Peyer's patch (tissue), 4 donors: ENCODE measurements around the gene TESMIN. TPM values are rescaled to one million over a fixed set of nuclear protein-coding genes. Genes with fewer than 3 reads are reported as not detected.

Source experiments
- DNase-seq, 3 donors: peaks; one replicate each; pipeline ENCODE4 v3.0.0-alpha.2; 2017 to 2019
- H3K27ac ChIP-seq, 4 donors: fragments of 200-600 bp; sonication (generic); one replicate each; pipeline ENCODE4 v1.5.1; 2016 to 2019
- H3K27me3 ChIP-seq, 2 donors: fragments of 200-600 bp; sonication (generic); one replicate each; pipeline ENCODE4 v1.5.1; 2019
- H3K36me3 ChIP-seq, 3 donors: fragments of 200-600 bp; sonication (generic); one replicate each; pipeline ENCODE4 v1.5.1; 2016 to 2019
- H3K4me1 ChIP-seq, 4 donors: fragments of 200-600 bp; sonication (generic); one replicate each; pipeline ENCODE4 v1.5.1; 2016 to 2019
- H3K4me3 ChIP-seq, 4 donors: fragments of 200-600 bp; sonication (generic); 1 replicate in 3 of 4; 2 replicates in 1 of 4; pipeline ENCODE4 v1.5.1; 2016 to 2019; ENCODE audit warnings: mild to moderate bottlenecking in 1 of 4
- H3K9me3 ChIP-seq, 4 donors: fragments of 200-600 bp; sonication (generic); one replicate each; pipeline ENCODE4 v1.5.1; 2016 to 2019; ENCODE audit warnings: mild to moderate bottlenecking in 1 of 4
- CTCF ChIP-seq, 6 experiments: fragments of 450-650 bp in 4 of 6; fragments of 200-600 bp in 2 of 6; sonication (generic) in 1 of 6; IDR thresholded peaks; one replicate each; pipeline ENCODE4 v1.5.1; 2017 to 2019; ENCODE audit warnings: antibody characterized with exemption in 6 of 6, mild to moderate bottlenecking in 3 of 6, moderate library complexity in 1 of 6
- POLR2A ChIP-seq, 2 donors: fragments of 450-650 bp; IDR thresholded peaks; one replicate each; pipeline ENCODE4 v1.5.1; 2017; ENCODE audit warnings: antibody characterized with exemption in 2 of 2, mild to moderate bottlenecking in 2 of 2, moderate library complexity in 2 of 2
- total RNA-seq, 4 donors: library from RNA; depleted of rRNA; stranded (reverse); fragments of >200 nt; gene quantifications; one replicate each; pipeline ENCODE4 v1.1.0, GENCODE V29; 2016

The TESMIN gene
- total RNA-seq, 4 donors from 2014 or later: 2.6 to 16.7 (median 8.2) TPM

- no peaks in the 10 kb centered on the region for H3K27me3 ChIP-seq
- H3K9me3 ChIP-seq: peaks cover 0 to 5% (median 0%) of the 10 kb centered on the region in 4 donors
- TF ChIP-seq CTCF (IDR thresholded peaks at IDR 0.05) (no peak), POLR2A (IDR thresholded peaks at IDR 0.05) (no peak)
- H3K27ac ChIP-seq: no peak overlapping the region
- no peak overlapping the region for H3K4me3 ChIP-seq
- no peaks in the 10 kb centered on the region for H3K36me3 ChIP-seq
- DNase-seq: no peak
- no peaks in the 10 kb centered on the region for H3K4me1 ChIP-seq
Observed at GRCh38 chr11:68669301-68670090, 81.8 kb downstream of the TESMIN start.

GRCh38 chr11:68667511-68668500 lies 83.5 kb downstream of the TESMIN start:
- no peak for TF ChIP-seq POLR2A (IDR thresholded peaks at IDR 0.05)
- no peak for TF ChIP-seq CTCF (IDR thresholded peaks at IDR 0.05)
- H3K36me3 ChIP-seq: no peaks in the 10 kb centered on the region
- H3K27me3 ChIP-seq: no peaks in the 10 kb centered on the region
- H3K27ac ChIP-seq: no peak overlapping the region
- no peaks in the 10 kb centered on the region for H3K9me3 ChIP-seq
- no peaks in the 10 kb centered on the region for H3K4me1 ChIP-seq
- no peak overlapping the region for H3K4me3 ChIP-seq
- no peak for DNase-seq

DNA sequence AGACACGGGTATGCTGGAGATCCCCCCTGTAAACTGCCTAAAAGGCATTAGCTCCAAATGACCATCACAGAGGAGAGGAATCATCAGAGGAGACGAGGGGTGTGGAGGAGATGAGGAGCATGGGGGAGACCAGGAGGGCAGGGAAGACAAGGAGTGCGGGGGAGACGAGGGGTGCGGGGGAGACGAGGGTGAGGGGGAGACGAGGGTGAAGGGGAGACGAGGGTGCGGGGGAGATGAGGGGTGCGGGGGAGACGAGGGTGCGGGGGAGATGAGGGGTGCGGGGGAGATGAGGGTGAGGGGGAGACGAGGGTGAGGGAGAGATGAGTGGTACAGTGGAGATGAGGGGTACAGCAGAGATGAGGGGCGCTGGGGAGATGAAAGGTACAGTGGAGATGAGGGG lies 84.5 kb downstream of the TESMIN start:
- H3K36me3 ChIP-seq: no peaks in the 10 kb centered on the region
- no peak overlapping the region for H3K4me3 ChIP-seq
- H3K4me1 ChIP-seq: no peaks in the 10 kb centered on the region
- H3K27me3 ChIP-seq: no peaks in the 10 kb centered on the region
- no peak for TF ChIP-seq CTCF (IDR thresholded peaks at IDR 0.05)
- no peak for TF ChIP-seq POLR2A (IDR thresholded peaks at IDR 0.05)
- H3K27ac ChIP-seq: no peak overlapping the region
- DNase-seq: peak in 1 of 3 donors; percentile 55
- H3K9me3 ChIP-seq: no peaks in the 10 kb centered on the region

GRCh38 chr11:68665436-68665835 lies 85.9 kb downstream of the TESMIN start:
- H3K4me1 ChIP-seq: no peaks in the 10 kb centered on the region
- no peaks in the 10 kb centered on the region for H3K9me3 ChIP-seq
- H3K36me3 ChIP-seq: no peaks in the 10 kb centered on the region
- TF ChIP-seq POLR2A (IDR thresholded peaks at IDR 0.05): no peak
- no peak for TF ChIP-seq CTCF (IDR thresholded peaks at IDR 0.05)
- no peaks in the 10 kb centered on the region for H3K27me3 ChIP-seq
- H3K27ac ChIP-seq: no peak overlapping the region
- DNase-seq: no peak
- H3K4me3 ChIP-seq: no peak overlapping the region

DNA sequence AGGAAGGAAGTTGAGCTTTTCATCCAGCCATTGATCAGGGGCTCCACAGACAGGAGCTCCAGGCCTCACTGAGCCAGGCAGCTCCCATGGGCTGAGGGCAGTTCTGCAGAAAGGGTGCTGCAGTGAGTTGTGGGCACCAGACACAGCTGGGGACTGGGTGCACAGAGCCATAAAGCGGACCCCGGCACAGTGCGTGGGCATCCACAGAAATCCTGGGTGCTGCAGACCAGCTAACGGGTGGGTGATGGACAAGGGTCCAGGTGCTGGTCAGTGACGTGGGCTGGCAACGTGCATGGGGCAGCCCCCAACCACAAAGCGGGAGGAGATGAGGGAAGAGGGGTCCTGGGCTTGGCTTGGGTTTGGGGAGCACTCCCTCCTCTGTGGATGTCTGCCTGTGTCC lies 86.4 kb downstream of the TESMIN start:
- TF ChIP-seq CTCF (IDR thresholded peaks at IDR 0.05): no peak
- TF ChIP-seq POLR2A (IDR thresholded peaks at IDR 0.05): no peak
- DNase-seq: no peak
- no peak overlapping the region for H3K27ac ChIP-seq

More for the DNA sequence above, 86.4 kb downstream of the TESMIN start:
- H3K4me1 ChIP-seq: no peaks in the 10 kb centered on the region
- H3K36me3 ChIP-seq: no peaks in the 10 kb centered on the region
- H3K9me3 ChIP-seq: no peaks in the 10 kb centered on the region
- H3K27me3 ChIP-seq: no peaks in the 10 kb centered on the region
- no peak overlapping the region for H3K4me3 ChIP-seq
